SJCRH30 (cell line): Measurements from ENCODE around the gene MCFD2. TPM values are rescaled to one million over a fixed set of nuclear protein-coding genes. Genes with fewer than 3 reads are reported as not detected.

ENCODE experiments used
- DNase-seq, 2 experiments: peaks; one replicate each; pipeline ENCODE4 v3.0.0-alpha.2; 2015 to 2020
- H3K27ac ChIP-seq: fragments of 250-450 bp; sonication (Bioruptor Pico); 2 replicates; pipeline ENCODE4 v1.5.1; 2020; ENCODE audit warnings: mild to moderate bottlenecking, moderate library complexity
- H3K27me3 ChIP-seq: fragments of 250-450 bp; sonication (Bioruptor Pico); 2 replicates; pipeline ENCODE4 v1.5.1; 2020; ENCODE audit warnings: mild to moderate bottlenecking, moderate library complexity
- H3K36me3 ChIP-seq: fragments of 250-450 bp; sonication (Bioruptor Pico); 2 replicates; pipeline ENCODE4 v1.5.1; 2020; ENCODE audit warnings: mild to moderate bottlenecking, moderate library complexity
- H3K4me1 ChIP-seq: fragments of 250-450 bp; sonication (Bioruptor Pico); 2 replicates; pipeline ENCODE4 v1.5.1; 2020; ENCODE audit warnings: mild to moderate bottlenecking, moderate library complexity
- H3K4me3 ChIP-seq: fragments of 250-450 bp; sonication (Bioruptor Pico); 2 replicates; pipeline ENCODE4 v1.5.1; 2020; ENCODE audit warnings: mild to moderate bottlenecking, moderate library complexity
- H3K9me3 ChIP-seq: fragments of 250-450 bp; sonication (Bioruptor Pico); replicated peaks from 2 replicates; pipeline ENCODE4 v1.5.1; 2020; ENCODE audit warnings: mild to moderate bottlenecking, moderate library complexity
- total RNA-seq: library from RNA; depleted of rRNA; stranded (reverse); fragments of >200 nt; shearing (Covaris generic); gene quantifications from 2 replicates; pipeline ENCODE4 v1.2.3, GENCODE V29; 2014

Gene MCFD2
- total RNA-seq, 1 experiment from 2014 or later = 113 TPM

- Histone ChIP-seq H3K36me3 (no peaks in the 10 kb centered on the region), H3K9me3 (no peaks in the 10 kb centered on the region), H3K27ac (no peak overlapping the region), H3K27me3 (no peaks in the 10 kb centered on the region), H3K4me1 (0 out of 2 replicates have a peak, but pooled peaks cover 3% of the 10 kb centered on the region), H3K4me3 (no peak overlapping the region)
- no peak for DNase-seq
These were observed 30.1 kb upstream of the MCFD2 start for GRCh38 chr2:46945671-46946070.

GRCh38 chr2:46943881-46944798 is 28.5 kb upstream of the MCFD2 start:
- no peak for DNase-seq
- Histone ChIP-seq H3K27ac (no peak overlapping the region), H3K27me3 (no peaks in the 10 kb centered on the region), H3K4me3 (no peak overlapping the region), H3K4me1 (peaks cover 5% of the 10 kb centered on the region; the same call in 1 of the 2 replicates), H3K9me3 (no peaks in the 10 kb centered on the region), H3K36me3 (no peaks in the 10 kb centered on the region)

GRCh38 chr2:46942891-46943626 is 27.5 kb upstream of the MCFD2 start:
- no peak overlapping the region for H3K27ac ChIP-seq
- no peaks in the 10 kb centered on the region for H3K9me3 ChIP-seq
- DNase-seq = no peak
- peaks cover 5% of the 10 kb centered on the region; the same call in 1 of the 2 replicates for H3K4me1 ChIP-seq
- H3K4me3 ChIP-seq = peak overlapping the region; percentile 75
- no peaks in the 10 kb centered on the region for H3K36me3 ChIP-seq
- H3K27me3 ChIP-seq = no peaks in the 10 kb centered on the region

- Histone ChIP-seq H3K27me3 (no peaks in the 10 kb centered on the region), H3K9me3 (no peaks in the 10 kb centered on the region), H3K27ac (peak overlapping the region; percentile 61), H3K4me1 (peaks cover 5% of the 10 kb centered on the region; the same call in 1 of the 2 replicates), H3K4me3 (peak overlapping the region; percentile 75), H3K36me3 (no peaks in the 10 kb centered on the region)
- peak; percentile 39 to 54 for DNase-seq
These were observed 26.5 kb upstream of the MCFD2 start for GRCh38 chr2:46942143-46942526.

- peaks cover 5% of the 10 kb centered on the region; the same call in 1 of the 2 replicates for H3K4me1 ChIP-seq
- peak in 1 of 2 experiments; percentile 17 for DNase-seq
- H3K27me3 ChIP-seq = no peaks in the 10 kb centered on the region
- H3K9me3 ChIP-seq = no peaks in the 10 kb centered on the region
- H3K36me3 ChIP-seq = no peaks in the 10 kb centered on the region
- peak overlapping the region; percentile 75 for H3K4me3 ChIP-seq
- peak overlapping the region; percentile 77 for H3K27ac ChIP-seq
These were observed 24.2 kb upstream of the MCFD2 start for GRCh38 chr2:46939626-46940359.

GRCh38 chr2:46937471-46937901 is 21.9 kb upstream of the MCFD2 start:
- H3K4me1 ChIP-seq = peaks cover 4% of the 10 kb centered on the region; the same call in 1 of the 2 replicates
- no peak for DNase-seq
- no peak overlapping the region for H3K27ac ChIP-seq
- no peak overlapping the region for H3K4me3 ChIP-seq
- H3K27me3 ChIP-seq = no peaks in the 10 kb centered on the region
- no peaks in the 10 kb centered on the region for H3K36me3 ChIP-seq
- H3K9me3 ChIP-seq = no peaks in the 10 kb centered on the region

- Histone ChIP-seq H3K36me3 (no peaks in the 10 kb centered on the region), H3K27ac (no peak overlapping the region)
- no peak for DNase-seq
These were observed 21.0 kb upstream of the MCFD2 start for GRCh38 chr2:46936566-46936965.

GRCh38 chr2:46935071-46935470 is 19.5 kb upstream of the MCFD2 start:
- Histone ChIP-seq H3K9me3 (no peaks in the 10 kb centered on the region), H3K27ac (no peak overlapping the region), H3K4me1 (peaks cover 2% of the 10 kb centered on the region; the same call in 1 of the 2 replicates), H3K36me3 (no peaks in the 10 kb centered on the region), H3K27me3 (no peaks in the 10 kb centered on the region), H3K4me3 (no peak overlapping the region)
- no peak for DNase-seq

More at GRCh38 chr2:46936566-46936965, 21.0 kb upstream of the MCFD2 start:
- no peaks in the 10 kb centered on the region for H3K9me3 ChIP-seq
- no peaks in the 10 kb centered on the region for H3K27me3 ChIP-seq
- no peak overlapping the region for H3K4me3 ChIP-seq
- peaks cover 2% of the 10 kb centered on the region; the same call in 1 of the 2 replicates for H3K4me1 ChIP-seq

GRCh38 chr2:46929612-46930011 is 14.0 kb upstream of the MCFD2 start:
- Histone ChIP-seq H3K4me3 (no peak overlapping the region), H3K27me3 (no peaks in the 10 kb centered on the region), H3K27ac (no peak overlapping the region), H3K36me3 (no peaks in the 10 kb centered on the region), H3K9me3 (peaks cover 17% of the 10 kb centered on the region), H3K4me1 (no peaks in the 10 kb centered on the region)
- no peak for DNase-seq

GRCh38 chr2:46926863-46927262 is 11.3 kb upstream of the MCFD2 start:
- no peaks in the 10 kb centered on the region for H3K27me3 ChIP-seq
- H3K27ac ChIP-seq = no peak overlapping the region
- H3K9me3 ChIP-seq = peaks cover 17% of the 10 kb centered on the region
- DNase-seq = no peak
- no peaks in the 10 kb centered on the region for H3K36me3 ChIP-seq
- H3K4me3 ChIP-seq = no peak overlapping the region
- H3K4me1 ChIP-seq = no peaks in the 10 kb centered on the region

- DNase-seq = no peak
- no peaks in the 10 kb centered on the region for H3K27me3 ChIP-seq
- no peak overlapping the region for H3K4me3 ChIP-seq
- H3K36me3 ChIP-seq = no peaks in the 10 kb centered on the region
- H3K9me3 ChIP-seq = peaks cover 17% of the 10 kb centered on the region
- H3K4me1 ChIP-seq = no peaks in the 10 kb centered on the region
- no peak overlapping the region for H3K27ac ChIP-seq
These were observed 10.1 kb upstream of the MCFD2 start for GRCh38 chr2:46925474-46926351.

- Histone ChIP-seq H3K9me3 (peaks cover 17% of the 10 kb centered on the region), H3K27me3 (no peaks in the 10 kb centered on the region), H3K36me3 (no peaks in the 10 kb centered on the region), H3K27ac (no peak overlapping the region), H3K4me1 (no peaks in the 10 kb centered on the region), H3K4me3 (no peak overlapping the region)
- DNase-seq = no peak
These were observed 9.0 kb upstream of the MCFD2 start for GRCh38 chr2:46924608-46925007.

GRCh38 chr2:46924038-46924437 is 8.4 kb upstream of the MCFD2 start:
- H3K27ac ChIP-seq = no peak overlapping the region

More at GRCh38 chr2:46924038-46924437, 8.4 kb upstream of the MCFD2 start:
- H3K27me3 ChIP-seq = no peaks in the 10 kb centered on the region
- H3K4me3 ChIP-seq = no peak overlapping the region
- peaks cover 17% of the 10 kb centered on the region for H3K9me3 ChIP-seq
- no peaks in the 10 kb centered on the region for H3K36me3 ChIP-seq
- no peaks in the 10 kb centered on the region for H3K4me1 ChIP-seq
- DNase-seq = no peak
